EL (cell line): ENCODE data around the gene MED13L.

Experiments
- DNase-seq: peaks from one replicate; pipeline ENCODE4 v3.0.0-alpha.2; 2016

The MED13L gene

DNA sequence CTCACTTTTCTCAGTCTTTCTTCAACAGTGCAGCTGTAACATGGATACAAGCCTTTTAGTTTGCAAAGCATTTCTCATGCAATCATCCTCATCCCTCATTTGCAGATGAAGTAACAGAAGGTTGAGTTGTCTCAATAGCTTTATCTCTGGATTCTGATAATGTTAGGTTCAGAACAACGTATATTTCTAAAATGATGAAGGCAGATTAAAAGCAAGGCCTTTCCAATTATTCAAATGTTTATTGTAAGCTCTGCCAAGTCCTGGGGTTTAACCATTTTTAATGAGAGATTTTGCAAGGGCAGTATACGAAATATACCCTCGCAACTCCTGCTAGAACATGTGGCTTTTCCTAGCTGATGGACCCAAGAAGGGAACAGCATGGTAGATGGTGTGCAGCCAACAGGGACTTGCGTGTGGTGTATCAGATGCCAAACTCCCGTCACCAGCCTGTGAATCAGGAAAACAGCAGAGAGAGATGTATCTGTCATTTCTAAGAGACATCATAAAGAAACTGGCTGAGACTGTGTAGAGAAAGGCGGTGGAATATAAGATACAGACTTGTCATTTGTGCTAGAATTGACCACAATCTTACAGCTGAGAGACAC, 319.7 kb downstream of the MED13L start:
- no peak for DNase-seq

DNA sequence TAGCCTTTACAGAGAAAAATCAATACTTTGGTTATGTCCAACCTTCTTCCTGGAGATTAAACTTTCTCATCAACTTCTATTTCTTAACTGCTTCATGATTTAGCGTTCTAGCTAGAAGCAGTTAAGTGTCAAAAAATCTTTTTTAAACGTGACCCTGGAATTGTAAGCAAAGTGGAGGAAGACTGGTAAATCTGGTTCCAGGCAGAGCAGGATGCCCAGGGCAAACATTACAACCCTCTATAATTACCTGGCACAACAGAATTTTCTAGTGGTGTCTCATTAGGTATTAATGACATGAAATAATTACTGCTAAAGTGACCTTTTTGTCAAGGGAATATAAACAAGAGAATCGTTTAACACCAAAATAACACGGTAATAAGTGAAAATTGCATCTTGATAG, 320.8 kb downstream of the MED13L start:
- DNase-seq, result no peak

- no peak for DNase-seq
These were observed 321.3 kb downstream of the MED13L start for GRCh38 chr12:115956236-115956635.

- no peak for DNase-seq
These were observed 324.0 kb downstream of the MED13L start for GRCh38 chr12:115953450-115953849.

GRCh38 chr12:115953031-115953430, 324.5 kb downstream of the MED13L start:
- DNase-seq, result no peak

- DNase-seq, result no peak
These were observed 326.5 kb downstream of the MED13L start for GRCh38 chr12:115950959-115951358.

DNA sequence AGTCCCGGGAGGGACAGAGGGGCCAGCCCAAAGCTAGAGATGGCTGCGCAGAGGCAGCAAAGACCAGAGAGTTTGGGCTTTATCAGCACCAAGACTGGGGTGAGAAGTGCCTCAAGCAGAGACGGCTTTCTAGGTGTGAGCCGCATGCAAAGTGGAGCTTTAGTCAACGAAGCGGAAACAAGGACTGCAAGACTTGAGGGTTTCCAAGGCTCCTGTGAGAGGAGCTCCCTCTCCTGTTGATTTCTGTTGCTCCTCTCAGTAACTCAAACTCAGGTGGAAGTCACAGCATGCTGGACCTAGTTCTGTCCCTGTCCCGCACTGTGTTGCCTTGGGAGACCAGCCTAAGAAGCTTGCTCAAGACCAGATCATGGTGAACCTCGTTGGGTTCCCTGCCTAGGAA, 327.8 kb downstream of the MED13L start:
- DNase-seq, result no peak

DNA sequence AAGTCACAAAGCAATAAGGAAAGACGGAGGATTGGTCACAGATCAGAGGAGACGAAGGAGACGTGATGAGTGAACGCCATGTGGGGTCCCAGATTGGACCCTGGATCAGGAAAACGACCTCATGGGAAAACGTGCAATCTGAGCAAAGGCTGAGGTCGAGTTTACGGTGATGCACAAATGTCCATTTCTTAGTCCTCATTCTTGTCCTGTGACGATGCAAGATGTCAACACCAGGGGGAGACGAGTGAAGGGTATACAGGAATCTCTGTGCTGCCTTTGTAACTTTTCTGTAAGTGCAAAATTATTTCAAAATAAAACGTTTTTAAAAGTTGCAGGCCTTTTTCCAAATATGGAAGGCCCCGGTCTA, 329.8 kb downstream of the MED13L start:
- no peak for DNase-seq

GRCh38 chr12:115946867-115947695, 330.4 kb downstream of the MED13L start:
- peak; percentile 16 for DNase-seq

GRCh38 chr12:115946092-115946491, 331.4 kb downstream of the MED13L start:
- no peak for DNase-seq

GRCh38 chr12:115945491-115945885, 332.0 kb downstream of the MED13L start:
- no peak for DNase-seq

DNA sequence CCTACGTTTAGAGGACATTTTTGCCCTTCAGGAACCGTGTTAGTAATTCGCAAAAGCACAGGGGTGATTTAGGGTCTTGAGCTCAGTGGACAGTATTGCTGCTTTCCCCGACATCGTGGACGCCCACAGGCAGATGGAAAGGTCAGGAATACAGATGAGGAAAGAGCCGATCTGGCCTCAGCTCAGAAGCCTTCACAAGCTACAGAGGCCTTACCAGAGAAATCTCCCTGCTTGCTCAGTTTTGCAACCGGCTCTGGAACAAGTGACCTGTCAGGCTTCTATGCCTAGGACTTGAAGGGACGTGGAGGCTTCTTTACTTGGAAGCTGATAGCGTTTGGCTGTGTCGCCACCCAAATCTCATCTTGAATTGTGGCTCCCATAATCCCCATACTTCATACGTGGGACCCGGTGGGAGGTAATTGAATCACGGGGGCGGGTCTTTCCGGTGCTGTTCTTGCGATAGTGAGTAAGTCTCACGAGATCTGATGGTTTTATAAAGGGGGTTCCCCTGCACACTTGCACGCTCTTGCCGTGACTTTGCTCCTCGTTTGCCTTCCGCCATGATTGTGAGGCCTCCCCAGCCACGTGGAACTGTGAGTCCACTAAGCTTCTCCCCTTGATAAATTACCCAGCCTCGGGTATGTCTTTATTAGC, 332.5 kb downstream of the MED13L start:
- no peak for DNase-seq

DNA sequence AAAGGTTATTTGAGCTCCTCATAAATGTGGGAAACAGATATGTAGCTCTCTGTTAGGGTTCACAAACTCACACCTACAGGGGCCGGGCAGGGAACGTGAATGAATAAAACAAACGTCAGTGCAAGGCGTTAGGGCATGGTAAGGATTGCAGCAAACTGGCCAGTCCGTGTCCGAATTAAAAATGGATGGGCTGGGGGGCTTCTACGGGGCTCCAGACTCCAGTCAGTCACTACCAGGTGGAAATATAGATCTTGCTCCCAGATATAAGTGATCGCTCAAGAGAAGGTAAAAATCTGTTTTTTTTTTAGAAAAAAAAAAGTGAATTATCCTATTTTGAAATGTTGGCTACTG, 333.1 kb downstream of the MED13L start:
- DNase-seq, result no peak

DNA sequence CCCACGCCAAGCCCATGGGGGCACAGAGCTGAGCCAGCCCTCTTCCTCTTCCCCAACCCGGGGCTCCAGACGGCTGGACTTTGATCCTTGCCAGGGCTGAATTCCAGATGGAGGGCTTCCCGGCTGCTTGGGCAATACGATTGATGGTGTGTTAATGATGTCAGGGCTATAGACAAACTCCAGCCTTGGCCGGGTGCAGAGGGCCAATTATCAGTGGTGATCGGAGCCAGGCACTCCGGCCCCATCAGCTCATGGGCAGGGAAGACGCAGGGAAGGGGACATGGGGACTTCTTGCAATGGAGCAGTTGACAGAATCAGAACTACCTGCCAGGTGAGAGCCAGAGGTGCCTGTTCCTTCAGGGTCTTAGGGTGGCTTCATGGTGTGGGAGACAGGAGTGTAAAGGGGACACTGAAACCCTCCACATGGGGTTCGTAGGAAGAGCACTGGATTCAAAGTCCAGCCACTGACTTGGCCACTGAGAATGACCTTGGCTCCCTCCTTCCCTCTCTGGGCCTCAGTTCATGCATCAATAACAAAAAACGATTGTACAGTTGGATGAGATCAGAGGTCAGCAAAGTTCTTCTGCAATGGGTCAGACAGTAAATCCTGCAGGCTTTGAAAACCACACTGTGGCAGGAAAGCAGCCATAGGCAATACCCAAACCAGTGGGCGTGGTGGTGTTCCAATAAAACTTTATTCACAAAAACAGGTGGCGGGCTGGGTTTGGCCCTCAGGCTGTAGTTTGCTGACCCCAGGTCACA, 333.7 kb downstream of the MED13L start:
- no peak for DNase-seq

DNA sequence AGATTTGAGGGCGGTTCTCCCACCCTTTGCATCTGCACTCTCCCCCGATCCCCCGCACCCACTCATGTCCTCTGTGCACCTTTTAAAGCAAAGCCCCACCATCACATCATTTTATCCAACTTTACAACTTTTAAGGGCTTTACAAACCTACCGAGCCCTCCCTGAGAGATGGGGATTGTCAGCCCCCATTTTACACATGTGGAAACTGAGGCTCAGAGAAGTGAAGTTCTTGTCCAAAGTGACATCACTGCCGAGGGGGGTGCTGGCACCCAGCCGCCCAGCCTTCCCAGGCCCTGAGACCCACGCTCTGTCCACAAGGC, 334.2 kb downstream of the MED13L start:
- DNase-seq, result no peak

GRCh38 chr12:115942346-115942745, 335.1 kb downstream of the MED13L start:
- no peak for DNase-seq

DNA sequence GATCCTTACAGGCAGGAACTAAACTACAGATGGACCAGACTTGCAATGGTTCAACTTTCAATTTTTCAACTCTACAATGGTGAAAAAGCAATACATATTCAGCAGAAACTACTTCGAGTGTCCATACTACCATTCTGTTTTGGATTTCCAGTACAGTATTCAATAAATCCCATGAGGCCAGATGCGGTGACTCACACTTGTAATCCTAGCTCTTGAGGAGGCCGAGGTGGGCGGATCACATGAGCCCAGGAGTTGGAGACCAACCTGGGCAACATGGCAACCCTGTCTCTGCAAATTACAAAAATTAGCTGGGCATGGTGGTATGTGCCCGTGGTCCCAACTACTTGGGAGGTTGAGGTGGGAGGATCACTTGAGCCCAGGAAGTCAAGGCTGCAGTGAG, 336.1 kb downstream of the MED13L start:
- DNase-seq, result peak; percentile 27

DNA sequence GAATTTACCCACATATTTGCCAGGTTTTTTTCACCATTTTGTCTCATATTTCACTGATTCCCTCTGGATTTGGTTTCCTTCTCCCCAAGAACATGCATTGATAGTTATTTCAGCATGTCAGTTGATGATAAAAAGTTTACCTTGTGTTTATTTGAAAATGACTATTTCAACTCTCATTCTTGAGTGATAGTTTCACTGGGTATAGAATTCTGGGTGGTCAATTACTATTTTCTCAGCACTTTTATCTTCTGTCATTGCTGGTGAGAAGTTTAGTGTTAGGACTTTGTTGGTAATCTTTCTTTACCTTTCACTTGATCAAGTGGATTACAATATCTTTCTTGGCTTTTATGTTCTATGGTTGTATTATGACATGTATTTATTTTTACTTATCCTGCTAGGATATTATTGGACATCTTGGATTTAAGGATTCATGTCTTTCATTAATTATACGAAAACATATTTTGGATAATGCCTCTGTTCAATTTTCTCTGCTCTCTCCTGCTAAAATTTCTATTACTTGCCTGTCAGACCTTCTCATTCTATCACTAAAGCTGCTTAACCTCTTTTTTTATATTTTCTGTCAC, 338.6 kb downstream of the MED13L start:
- DNase-seq, result no peak

DNA sequence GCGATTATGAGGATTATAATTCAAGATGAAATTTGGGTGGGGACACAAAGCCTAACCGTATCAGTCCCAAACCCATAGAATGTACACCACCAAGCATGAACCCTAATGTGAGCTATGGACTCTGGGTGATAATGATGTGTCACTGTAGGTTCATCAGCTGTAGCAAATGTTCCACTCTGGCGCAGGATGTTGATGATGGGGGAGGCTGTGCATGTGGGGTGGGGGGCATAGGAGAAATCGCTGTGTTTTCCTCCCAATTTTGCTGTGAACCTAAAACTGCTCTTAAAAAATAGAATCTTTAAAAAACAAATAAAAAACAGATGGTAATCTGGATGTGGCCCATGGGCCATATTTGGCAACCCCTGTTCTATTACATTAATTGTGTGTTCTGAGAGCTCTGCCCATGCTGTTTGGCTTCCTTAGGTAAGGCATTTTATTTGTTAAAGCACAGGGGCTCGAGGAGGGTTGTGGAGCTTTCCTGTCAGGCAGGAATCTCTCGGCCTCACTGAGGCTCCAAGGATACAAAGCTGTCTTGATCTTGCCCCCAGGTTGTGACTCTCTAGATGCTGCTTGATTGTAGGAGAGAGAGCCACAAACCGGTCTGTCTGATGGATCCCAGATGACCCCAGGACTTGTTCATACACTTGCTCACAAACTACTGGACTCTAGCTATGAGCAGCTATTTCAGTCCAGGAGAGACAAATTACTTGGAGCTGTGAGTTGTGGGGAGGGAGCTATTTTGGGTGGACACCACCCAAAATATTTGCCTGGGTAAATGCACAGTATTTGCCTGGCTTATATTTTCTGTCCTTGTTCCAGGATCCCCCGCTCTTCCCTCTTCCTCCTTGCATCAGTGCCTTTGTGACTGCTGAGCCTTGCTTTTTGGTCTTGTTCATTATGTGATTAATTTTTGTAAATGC, 340.2 kb downstream of the MED13L start:
- no peak for DNase-seq

- no peak for DNase-seq
These were observed 342.6 kb downstream of the MED13L start for GRCh38 chr12:115934877-115935276.

- DNase-seq, result no peak
These were observed 343.4 kb downstream of the MED13L start for GRCh38 chr12:115934046-115934445.

GRCh38 chr12:115932066-115932465, 345.4 kb downstream of the MED13L start:
- DNase-seq, result no peak
